Erythroblast (primary cell): ENCODE data around the gene ATP2B3.

Experiments used
- GATA1 ChIP-seq: IDR thresholded peaks from 2 replicates; pipeline ENCODE4 v1.6.1; 2011; ENCODE audit warnings: low read depth, mild to moderate bottlenecking, control low read depth, low read length, moderate library complexity
- POLR2A ChIP-seq: IDR thresholded peaks from 2 replicates; pipeline ENCODE4 v1.6.1; 2011; ENCODE audit warnings: mild to moderate bottlenecking, low read length

DNA sequence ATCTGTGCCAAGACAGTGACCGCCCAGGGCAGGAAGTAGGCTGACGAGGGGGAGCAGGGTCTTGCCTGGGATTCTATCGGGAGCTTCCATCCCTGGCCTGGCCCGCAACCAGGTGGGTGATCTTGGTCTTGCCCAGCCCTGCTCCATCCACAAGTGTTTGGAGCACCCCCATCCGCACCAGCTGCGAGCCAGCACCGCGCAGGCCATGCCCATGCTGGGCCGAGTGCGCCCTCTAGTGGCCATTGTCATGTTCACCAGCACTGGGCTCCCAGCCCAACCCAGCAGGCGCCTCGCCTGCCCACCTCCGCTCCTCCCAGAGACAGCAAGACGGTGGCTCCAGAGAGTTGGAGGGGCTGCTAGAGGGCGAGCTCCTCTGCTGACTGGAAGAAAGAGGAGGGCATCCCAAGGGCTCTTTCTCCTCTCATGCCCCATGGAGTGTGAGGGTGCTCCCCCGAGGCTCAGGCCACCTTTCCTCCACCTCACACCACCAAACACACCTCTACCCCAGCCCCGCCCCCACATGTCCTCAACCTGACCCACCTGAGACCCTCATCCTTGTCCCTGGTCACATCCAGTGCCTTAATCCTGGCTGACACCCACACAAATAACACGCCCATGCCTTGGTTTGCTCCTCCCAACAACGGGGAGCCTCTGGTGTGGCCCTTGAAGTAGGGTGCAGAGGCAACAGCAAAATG is 9.8 kb upstream of the ATP2B3 start:
- TF ChIP-seq POLR2A (no peak), GATA1 (no peak)
